AG04449 (cell line): ENCODE data around the gene THBS3.
"Not testable (repeated sequence)": the region's sequence is repeated elsewhere in the genome, so short reads cannot be mapped to it uniquely, and the experiment has no call there.

Experiments used
- CTCF ChIA-PET: fragments of 350-600 bp; formaldehyde crosslinking; extraction: SDS; loops from one replicate; lab custom pipeline; 2021; ENCODE audit warnings: antibody characterized with exemption; lab: Yijun Ruan, JAX
- POLR2A ChIA-PET: fragments of 400-600, 350-600 bp; formaldehyde crosslinking; extraction: SDS; loops from one replicate; lab custom pipeline; 2020; ENCODE audit warnings: antibody characterized with exemption, inconsistent platforms; lab: Yijun Ruan, JAX
- DNase-seq: peaks from one replicate; pipeline ENCODE4 v3.0.0-alpha.2; 2010; ENCODE audit warnings: low read depth, low spot score
- H3K4me3 ChIP-seq: 2 replicates; pipeline ENCODE4 v1.5.1; 2011; ENCODE audit warnings: low read depth, mild to moderate bottlenecking, control low read depth, low read length
- TF ChIP-seq, protein P1 (sequence below): IDR thresholded peaks from one replicate; pipeline ENCODE4 v1.5.1; 2011; ENCODE audit warnings: mild to moderate bottlenecking, moderate library complexity, low read length, control low read depth, inconsistent platforms; ENCODE audit not compliant: insufficient read depth; ENCODE audit errors: missing control alignments

The THBS3 gene

DNA sequence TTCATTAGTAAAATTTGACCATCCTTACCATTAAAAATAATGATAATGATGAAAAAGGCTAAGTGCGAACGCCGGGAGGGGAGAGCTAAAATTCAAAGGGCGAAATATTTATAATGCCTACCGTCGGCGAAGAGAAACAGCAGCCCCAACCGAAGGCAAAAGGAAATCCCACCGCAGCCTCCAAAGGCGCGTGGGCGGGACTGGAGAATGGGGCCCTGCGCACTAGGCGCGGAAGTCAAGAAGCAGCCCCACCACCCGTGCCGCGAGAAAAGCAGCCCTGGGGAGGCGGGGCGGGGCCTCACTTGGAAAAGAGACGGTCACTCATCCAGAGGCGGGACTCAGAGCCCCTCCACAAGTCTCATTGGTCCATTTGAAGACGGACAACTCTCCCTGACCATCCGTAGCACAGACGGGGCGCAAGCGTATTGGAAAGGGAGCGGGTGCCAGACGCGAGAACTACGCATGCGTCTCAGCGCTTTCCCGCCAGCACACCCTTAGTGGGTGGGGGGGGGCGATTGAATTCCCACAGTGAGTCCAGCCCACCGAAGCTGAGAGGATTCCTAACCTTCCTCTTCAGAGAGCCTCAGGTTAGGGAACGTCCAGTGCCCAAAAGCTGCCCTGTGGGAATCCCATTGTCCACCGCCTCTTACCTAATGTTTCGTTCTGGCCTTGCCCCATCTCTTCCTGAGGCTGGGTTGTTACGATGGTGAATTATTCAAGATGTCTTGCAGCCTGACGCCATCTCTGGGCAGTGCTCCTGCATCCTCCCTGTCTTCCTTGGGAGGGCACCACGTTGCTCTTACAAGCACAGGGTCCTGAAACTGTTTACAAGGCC, 19.8 kb upstream of the THBS3 start:
- TF ChIP-seq, protein P1, sequence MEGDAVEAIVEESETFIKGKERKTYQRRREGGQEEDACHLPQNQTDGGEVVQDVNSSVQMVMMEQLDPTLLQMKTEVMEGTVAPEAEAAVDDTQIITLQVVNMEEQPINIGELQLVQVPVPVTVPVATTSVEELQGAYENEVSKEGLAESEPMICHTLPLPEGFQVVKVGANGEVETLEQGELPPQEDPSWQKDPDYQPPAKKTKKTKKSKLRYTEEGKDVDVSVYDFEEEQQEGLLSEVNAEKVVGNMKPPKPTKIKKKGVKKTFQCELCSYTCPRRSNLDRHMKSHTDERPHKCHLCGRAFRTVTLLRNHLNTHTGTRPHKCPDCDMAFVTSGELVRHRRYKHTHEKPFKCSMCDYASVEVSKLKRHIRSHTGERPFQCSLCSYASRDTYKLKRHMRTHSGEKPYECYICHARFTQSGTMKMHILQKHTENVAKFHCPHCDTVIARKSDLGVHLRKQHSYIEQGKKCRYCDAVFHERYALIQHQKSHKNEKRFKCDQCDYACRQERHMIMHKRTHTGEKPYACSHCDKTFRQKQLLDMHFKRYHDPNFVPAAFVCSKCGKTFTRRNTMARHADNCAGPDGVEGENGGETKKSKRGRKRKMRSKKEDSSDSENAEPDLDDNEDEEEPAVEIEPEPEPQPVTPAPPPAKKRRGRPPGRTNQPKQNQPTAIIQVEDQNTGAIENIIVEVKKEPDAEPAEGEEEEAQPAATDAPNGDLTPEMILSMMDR = no peak
- ChIA-PET CTCF (interaction anchor here (0.9 to 8.0 kb wide), 13 partner anchors 14 to 136 kb away, joined by 3 to 139 read pairs (median 6); partner anchors contain the start of genes KRTCAP2, MTX1, THBS3 and TRIM46), POLR2A (interaction anchor here (1.2 to 1.8 kb wide), 4 partner anchors 16 to 33 kb away, joined by 4 to 8 read pairs (median 6); partner anchors contain the start of gene THBS3)
- peak; percentile 94 for DNase-seq
- H3K4me3 ChIP-seq = peak overlapping the region; percentile 77

DNA sequence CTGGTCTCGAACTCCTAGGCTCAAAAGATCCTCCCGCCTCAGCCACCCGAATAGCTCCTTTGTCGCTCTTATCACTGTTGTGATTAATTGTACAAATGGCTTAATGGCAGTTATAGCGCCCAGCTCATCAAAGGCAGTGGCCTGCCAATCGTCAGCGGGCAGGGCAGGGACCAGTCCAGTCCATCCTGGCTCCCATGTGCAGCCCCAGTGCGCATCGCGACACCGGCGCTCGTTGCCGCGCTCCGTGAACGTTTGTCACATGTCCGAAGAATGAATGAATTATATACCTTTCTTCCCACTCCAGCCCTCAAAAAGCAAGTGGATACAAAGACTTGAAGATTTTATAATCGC, 19.2 kb upstream of the THBS3 start:
- TF ChIP-seq, protein P1 = no peak
- H3K4me3 ChIP-seq = peak overlapping the region; percentile 77
- ChIA-PET POLR2A (interaction anchor here (0.6 to 1.8 kb wide), 3 partner anchors 19 to 1389 kb away, joined by 3 to 8 read pairs (median 7); partner anchors contain the start of gene THBS3), CTCF (interaction anchor here (0.9 to 8.0 kb wide), 14 partner anchors 15 to 136 kb away, joined by 3 to 139 read pairs (median 6); partner anchors contain the start of genes KRTCAP2, MTX1, THBS3 and TRIM46)
- DNase-seq = no peak

DNA sequence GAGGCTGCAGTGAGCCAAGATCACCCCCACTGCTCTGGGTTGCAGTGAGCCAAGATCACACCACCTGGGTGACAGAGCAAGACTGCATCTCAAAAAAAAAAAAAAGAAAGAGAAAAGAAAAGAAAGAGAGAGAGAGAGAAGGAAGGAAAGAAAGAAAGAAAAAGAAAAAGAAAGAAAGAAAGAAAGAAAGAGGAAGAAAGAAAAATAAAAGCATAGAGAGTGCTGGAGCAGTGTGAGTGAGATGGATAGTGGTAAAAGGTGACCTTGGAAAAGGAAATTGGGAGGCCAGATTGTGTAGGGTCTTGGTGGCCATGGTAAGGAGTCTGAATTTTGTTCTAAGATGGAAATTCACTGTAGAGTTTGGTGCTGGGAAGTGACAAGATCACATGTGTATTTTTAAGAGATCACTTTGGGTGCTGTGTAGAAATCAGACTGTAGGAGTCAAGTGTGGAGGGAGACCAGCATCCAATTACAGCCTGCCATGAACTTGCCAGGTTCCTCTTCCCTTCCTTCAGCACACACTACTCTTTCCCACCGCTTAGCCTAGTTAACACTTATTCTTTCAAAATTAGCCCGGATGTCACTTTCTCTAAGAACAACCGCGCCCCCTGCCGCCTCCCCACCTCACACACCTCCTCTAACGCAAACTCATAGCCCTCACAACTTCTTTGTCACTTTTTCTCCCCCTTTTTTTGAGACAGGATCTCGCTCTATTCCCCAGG, 18.7 kb upstream of the THBS3 start:
- DNase-seq = no peak
- TF ChIP-seq, protein P1 = peak; percentile 53
- peak overlapping the region; percentile 77 for H3K4me3 ChIP-seq
- CTCF ChIA-PET = interaction anchor here (0.9 to 8.0 kb wide), 14 partner anchors 15 to 135 kb away, joined by 3 to 139 read pairs (median 6); partner anchors contain the start of genes KRTCAP2, MTX1, THBS3 and TRIM46
- POLR2A ChIA-PET = interaction anchor here (0.6 to 1.8 kb wide), 2 partner anchors 19 to 1389 kb away, joined by 3 to 8 read pairs; partner anchors contain the start of gene THBS3

DNA sequence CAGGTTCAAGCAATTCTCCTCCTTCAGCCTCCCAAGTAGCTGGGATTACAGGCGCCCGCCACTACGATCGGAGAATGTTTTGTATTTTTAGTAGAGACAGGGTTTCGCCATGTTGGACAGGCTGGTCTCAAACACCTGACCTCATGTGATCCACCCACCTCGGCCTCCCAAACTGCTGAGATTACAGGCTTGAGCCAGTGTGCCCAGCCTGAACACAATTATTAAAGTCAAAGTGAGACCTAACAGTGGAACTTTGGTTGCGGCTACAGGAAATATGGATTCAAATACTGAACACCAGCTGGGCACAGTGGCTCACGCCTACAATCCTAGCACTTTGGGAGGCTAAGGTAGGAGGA, 17.7 kb upstream of the THBS3 start:
- peak overlapping the region; percentile 3; the same call in 1 of the 2 replicates for H3K4me3 ChIP-seq
- ChIA-PET CTCF (interaction anchor here (1.6 to 8.0 kb wide), 5 partner anchors 18 to 51 kb away, joined by 3 to 139 read pairs (median 37); partner anchors contain the start of genes KRTCAP2, MTX1, THBS3 and TRIM46), POLR2A (interaction anchor here (1.0 to 1.6 kb wide), 4 partner anchors 15 to 32 kb away, joined by 3 to 8 read pairs (median 6); a partner anchor contains a TSS)
- not testable (repeated sequence) for DNase-seq

DNA sequence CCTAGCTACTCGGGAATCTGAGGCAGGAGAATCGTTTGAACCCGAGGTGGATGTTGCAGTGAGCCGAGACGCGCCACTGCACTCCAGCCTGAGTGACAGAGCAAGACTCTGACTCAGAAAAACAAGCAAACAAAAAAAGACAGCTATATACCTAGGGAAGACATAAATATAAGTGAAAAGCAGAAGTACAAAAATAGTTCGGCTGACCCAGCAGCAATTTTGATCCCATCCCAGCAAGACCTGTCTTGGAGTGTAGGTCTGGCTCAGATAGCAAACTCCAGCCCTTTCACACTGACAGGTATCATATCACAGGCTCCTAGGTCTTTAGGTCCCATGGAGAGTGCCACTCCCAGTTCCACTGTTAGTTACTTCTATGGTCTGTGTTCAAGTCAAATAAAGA, 15.3 kb upstream of the THBS3 start:
- POLR2A ChIA-PET = no interaction called here
- CTCF ChIA-PET = interaction anchor here (1.4 to 8.0 kb wide), 5 partner anchors 16 to 50 kb away, joined by 3 to 139 read pairs (median 8); partner anchors contain the start of genes KRTCAP2, MTX1 and THBS3
- TF ChIP-seq, protein P1 = no peak
- H3K4me3 ChIP-seq = no peak overlapping the region
- no peak for DNase-seq

DNA sequence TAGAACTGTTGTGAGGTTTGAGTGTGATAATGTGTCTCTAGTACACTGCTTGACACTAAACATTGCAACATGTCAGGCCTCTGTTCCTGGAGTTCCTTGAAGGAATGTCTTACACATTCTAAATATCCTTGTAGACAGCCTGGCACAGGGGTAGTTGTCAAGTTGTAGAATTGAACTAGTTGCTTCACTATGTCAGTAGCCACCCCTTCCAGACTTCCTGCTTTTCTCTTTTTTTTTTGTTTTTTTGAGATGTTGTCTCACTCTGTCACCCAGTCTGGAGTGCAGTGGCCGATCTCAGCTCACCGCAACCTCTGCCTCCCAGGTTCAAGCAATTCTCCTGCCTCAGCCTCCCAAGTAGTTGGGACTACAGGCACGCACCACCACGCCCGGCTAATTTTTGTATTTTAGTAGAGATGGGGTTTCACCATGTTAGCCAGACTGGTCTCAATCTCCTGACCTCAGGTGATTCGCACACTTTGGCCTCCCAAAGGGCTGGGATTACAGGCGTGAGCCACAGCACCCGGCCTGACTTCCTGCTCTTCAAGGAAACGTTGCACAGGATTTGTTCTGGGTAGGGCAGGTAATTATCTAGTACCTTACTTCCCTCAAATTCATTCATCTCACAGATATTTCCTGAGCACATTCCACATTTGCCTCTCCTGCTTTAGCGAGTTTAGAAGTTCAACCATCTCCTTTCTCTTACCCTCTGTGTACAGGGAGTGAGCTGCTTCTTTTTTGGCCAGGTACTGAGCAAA, 12.7 kb upstream of the THBS3 start:
- DNase-seq, H3K4me3 ChIP-seq: not testable (repeated sequence)
- ChIA-PET CTCF (interaction anchor here (1.2 to 4.4 kb wide), 3 partner anchors 13 to 47 kb away, joined by 4 to 21 read pairs (median 7); partner anchors contain the start of gene KRTCAP2), POLR2A (interaction anchor here (0.6 kb wide), 1 partner anchor 9 kb away, joined by 3 read pairs; no protein-coding TSS in a partner anchor)
